GM19452 (cell line): ENCODE measurements around the gene GRAMD1C.

ENCODE experiments used
- ATAC-seq: cut with Tn5 transposase; IDR thresholded peaks from one replicate; pipeline ENCODE4 v1.9.1; 2021; ENCODE audit not compliant: unreplicated experiment

Gene GRAMD1C

GRCh38 chr3:113948015-113948917, 109.7 kb downstream of the GRAMD1C start:
- peak; percentile 50 for ATAC-seq

GRCh38 chr3:113952921-113953320, 114.3 kb downstream of the GRAMD1C start:
- ATAC-seq: no peak

GRCh38 chr3:113953677-113954076, 115.1 kb downstream of the GRAMD1C start:
- no peak for ATAC-seq

GRCh38 chr3:113954091-113954685, 115.6 kb downstream of the GRAMD1C start:
- ATAC-seq: no peak

- no peak for ATAC-seq
These were observed 125.3 kb downstream of the GRAMD1C start for GRCh38 chr3:113963879-113964278.

GRCh38 chr3:113966172-113966571, 127.6 kb downstream of the GRAMD1C start:
- ATAC-seq: no peak

- ATAC-seq: no peak
These were observed 130.4 kb downstream of the GRAMD1C start for GRCh38 chr3:113968986-113969385.

GRCh38 chr3:113977822-113978221, 139.2 kb downstream of the GRAMD1C start:
- ATAC-seq: no peak

- no peak for ATAC-seq
These were observed 141.3 kb downstream of the GRAMD1C start for GRCh38 chr3:113979916-113980315.

- ATAC-seq: no peak
These were observed 143.2 kb downstream of the GRAMD1C start for GRCh38 chr3:113981803-113982202.

GRCh38 chr3:113983544-113983943, 145.0 kb downstream of the GRAMD1C start:
- ATAC-seq: no peak

- peak; percentile 58 for ATAC-seq
These were observed 147.0 kb downstream of the GRAMD1C start for GRCh38 chr3:113985541-113985940.
